Kidney epithelial cell (primary cell): ENCODE results near the gene IRGC. TPM values are rescaled to one million over a fixed set of nuclear protein-coding genes. Genes with fewer than 3 reads are reported as not detected.

Source experiments
- DNase-seq: peaks from one replicate; pipeline ENCODE4 v3.0.0-alpha.2; 2010; ENCODE audit warnings: low read depth
- H3K27me3 ChIP-seq: 2 replicates; pipeline ENCODE4 v1.6.0; 2011; ENCODE audit warnings: low read length; ENCODE audit not compliant: control insufficient read depth, insufficient read depth
- H3K36me3 ChIP-seq: 2 replicates; pipeline ENCODE4 v1.5.1; 2011; ENCODE audit warnings: low read length; ENCODE audit not compliant: control insufficient read depth, insufficient read depth
- H3K4me3 ChIP-seq: 2 replicates; pipeline ENCODE4 v1.5.1; 2011; ENCODE audit warnings: low read depth, mild to moderate bottlenecking, control low read depth, low read length
- CTCF ChIP-seq: IDR thresholded peaks from 2 replicates; pipeline ENCODE4 v1.5.1; 2011; ENCODE audit warnings: mild to moderate bottlenecking, moderate library complexity, low read length, control low read depth, inconsistent platforms; ENCODE audit not compliant: insufficient read depth, poor library complexity, severe bottlenecking
- total RNA-seq: library from RNA; depleted of rRNA; stranded (reverse); fragments of >200 nt; gene quantifications from 2 replicates; pipeline ENCODE4 v1.2.3, GENCODE V29; 2015

IRGC gene
- total RNA-seq, 1 donor from 2014 or later, result not detected

GRCh38 chr19:43768273-43769050, 52.6 kb downstream of the IRGC start:
- TF ChIP-seq CTCF, result no peak
- H3K4me3 ChIP-seq, result no peak overlapping the region
- H3K36me3 ChIP-seq, result no peaks in the 10 kb centered on the region
- H3K27me3 ChIP-seq, result no peaks in the 10 kb centered on the region
- DNase-seq, result no peak

- Histone ChIP-seq H3K4me3 (no peak overlapping the region), H3K36me3 (no peaks in the 10 kb centered on the region), H3K27me3 (peaks cover 6% of the 10 kb centered on the region)
- no peak for DNase-seq
- no peak for TF ChIP-seq CTCF
Observed at GRCh38 chr19:43769256-43769655, 53.4 kb downstream of the IRGC start.

Other genes starting within 250 kb of the IRGC start
- 15.8 and 23.0 TPM in 2 replicates for gene PHLDB3, start 211.3 kb upstream of the IRGC start, total RNA-seq
- gene ETHE1, start 188.9 kb upstream of the IRGC start, total RNA-seq, result 77.8 and 80.4 TPM in 2 replicates
- gene ZNF575, start 182.9 kb upstream of the IRGC start, total RNA-seq, result not detected in 2 replicates
- gene XRCC1, start 140.5 kb upstream of the IRGC start, total RNA-seq, result 32.9 and 38.1 TPM in 2 replicates
- 3.1 and 5.8 TPM in 2 replicates for gene PINLYP, start 140.3 kb upstream of the IRGC start, total RNA-seq
- gene IRGQ, start 119.9 kb upstream of the IRGC start, total RNA-seq, result 49.6 and 56.2 TPM in 2 replicates
- 6.2 and 21.9 TPM in 2 replicates for gene ZNF576, start 119.5 kb upstream of the IRGC start, total RNA-seq
- 0.46 TPM in 1 of 2 replicates, not detected in the other for gene SRRM5, start 104.0 kb upstream of the IRGC start, total RNA-seq
- gene ZNF428, start 96.4 kb upstream of the IRGC start, total RNA-seq, result 71.7 and 82.2 TPM in 2 replicates
- gene CADM4, start 76.2 kb upstream of the IRGC start, total RNA-seq, result 21.9 and 25.9 TPM in 2 replicates
- gene PLAUR, start 45.9 kb upstream of the IRGC start, total RNA-seq, result 319 and 341 TPM in 2 replicates
- gene SMG9, start 38.9 kb downstream of the IRGC start, total RNA-seq, result 22.1 and 27.7 TPM in 2 replicates
- gene KCNN4, start 64.9 kb downstream of the IRGC start, total RNA-seq, result 8.8 and 10.8 TPM in 2 replicates
- gene LYPD5, start 86.4 kb downstream of the IRGC start, total RNA-seq, result 0.41 and 0.63 TPM in 2 replicates
- 3.8 and 4.0 TPM in 2 replicates for gene ZNF283, start 111.2 kb downstream of the IRGC start, total RNA-seq
- gene ZNF404, start 167.9 kb downstream of the IRGC start, total RNA-seq, result 1.0 and 2.7 TPM in 2 replicates
- 10.8 and 12.3 TPM in 2 replicates for gene ZNF45, start 219.2 kb downstream of the IRGC start, total RNA-seq
- 3.6 and 6.1 TPM in 2 replicates for gene ZNF221, start 235.2 kb downstream of the IRGC start, total RNA-seq